ENCODE measurements around the gene PAMR1.
"Not testable (repeated sequence)": the region's sequence is repeated elsewhere in the genome, so short reads cannot be mapped to it uniquely, and the experiment has no call there.

Gene PAMR1

GRCh38 chr11:35548925-35549561 lies 23.6 kb upstream of the PAMR1 start:
- Histone ChIP-seq H4K8ac (ENCODE audit: low read length) (no peak overlapping the region), H3K27me3 (ENCODE audit: control insufficient read depth in 1 of 2, insufficient read depth in 1 of 2, low read length in 2 of 2) (no peaks in the 10 kb centered on the region), H2BK5ac (ENCODE audit: low read depth, low read length, poor library complexity, severe bottlenecking) (no peak overlapping the region), H3K14ac (ENCODE audit: low read length in 2 of 2) (no peak overlapping the region), H2BK120ac (ENCODE audit: low read depth, low read length) (no peak overlapping the region), H3K4me3 (ENCODE audit: insufficient read depth in 1 of 2, low read depth in 1 of 2, low read length in 2 of 2) (peak overlapping the region in 1 of 2 experiments; percentile 3), H3K4me1 (ENCODE audit: control insufficient read depth, insufficient read depth, low read depth, low read length) (peaks cover 6% of the 10 kb centered on the region), H3K36me3 (ENCODE audit: control insufficient read depth in 1 of 2, insufficient read depth in 2 of 2, low read depth in 1 of 2, low read length in 2 of 2) (no peaks in the 10 kb centered on the region), H3K4ac (ENCODE audit: low read depth in 1 of 2, low read length in 2 of 2) (no peak overlapping the region), H2AK5ac (ENCODE audit: low read length, severe bottlenecking) (peak overlapping the region; percentile 87), H3K18ac (ENCODE audit: low read depth in 1 of 2, low read length in 2 of 2) (peak overlapping the region in 1 of 2 experiments; percentile 40), H3K27ac (ENCODE audit: low read length, poor library complexity, severe bottlenecking) (no peak overlapping the region), H2AFZ (ENCODE audit: low read depth, low read length) (no peak overlapping the region), H3K79me1 (replicated peaks; ENCODE audit: low read length, poor library complexity, severe bottlenecking) (no peaks in the 10 kb centered on the region), H2BK12ac (ENCODE audit: low read length in 2 of 2) (no peak overlapping the region), H3K9ac (ENCODE audit: low read length) (peak overlapping the region; percentile 67), H3K9me3 (ENCODE audit: control insufficient read depth, low read length) (no peaks in the 10 kb centered on the region), H3K23ac (ENCODE audit: low read length in 2 of 2) (no peak overlapping the region), H3K4me2 (ENCODE audit: low read length, poor library complexity, severe bottlenecking) (no peak overlapping the region), H4K91ac (ENCODE audit: low read length) (no peak overlapping the region), H2BK15ac (ENCODE audit: low read depth, poor library complexity, severe bottlenecking) (no peak overlapping the region)
- WGBS: 57% methylated on average over 4 of the region's 4 CpGs
- peak; percentile 59 for DNase-seq

GRCh38 chr11:35547995-35548394 lies 22.6 kb upstream of the PAMR1 start:
- 100% methylated on average over 2 of the region's 4 CpGs for WGBS
- H3K23ac ChIP-seq (ENCODE audit: low read length in 2 of 2); H2AFZ ChIP-seq (ENCODE audit: low read depth, low read length); H3K4ac ChIP-seq (ENCODE audit: low read depth in 1 of 2, low read length in 2 of 2); H3K36me3 ChIP-seq (ENCODE audit: control insufficient read depth in 1 of 2, insufficient read depth in 2 of 2, low read depth in 1 of 2, low read length in 2 of 2); H3K4me2 ChIP-seq (ENCODE audit: low read length, poor library complexity, severe bottlenecking); H2AK5ac ChIP-seq (ENCODE audit: low read length, severe bottlenecking); H3K9me3 ChIP-seq (ENCODE audit: control insufficient read depth, low read length); H3K79me1 ChIP-seq (replicated peaks; ENCODE audit: low read length, poor library complexity, severe bottlenecking); H4K91ac ChIP-seq (ENCODE audit: low read length); H3K18ac ChIP-seq (ENCODE audit: low read depth in 1 of 2, low read length in 2 of 2); H4K8ac ChIP-seq (ENCODE audit: low read length); H3K27me3 ChIP-seq (ENCODE audit: control insufficient read depth in 1 of 2, insufficient read depth in 1 of 2, low read length in 2 of 2); H2BK120ac ChIP-seq (ENCODE audit: low read depth, low read length); H3K14ac ChIP-seq (ENCODE audit: low read length in 2 of 2); H2BK12ac ChIP-seq (ENCODE audit: low read length in 2 of 2); H3K9ac ChIP-seq (ENCODE audit: low read length); DNase-seq; H3K4me1 ChIP-seq (ENCODE audit: control insufficient read depth, insufficient read depth, low read depth, low read length); H3K4me3 ChIP-seq (ENCODE audit: insufficient read depth in 1 of 2, low read depth in 1 of 2, low read length in 2 of 2); H3K27ac ChIP-seq (ENCODE audit: low read length, poor library complexity, severe bottlenecking); H2BK15ac ChIP-seq (ENCODE audit: low read depth, poor library complexity, severe bottlenecking); H2BK5ac ChIP-seq (ENCODE audit: low read depth, low read length, poor library complexity, severe bottlenecking): not testable (repeated sequence)

GRCh38 chr11:35546317-35546716 lies 20.9 kb upstream of the PAMR1 start:
- no peaks in the 10 kb centered on the region for H3K27me3 ChIP-seq (ENCODE audit: control insufficient read depth in 1 of 2, insufficient read depth in 1 of 2, low read length in 2 of 2)
- no peak overlapping the region for H4K8ac ChIP-seq (ENCODE audit: low read length)
- no peak overlapping the region for H3K18ac ChIP-seq (ENCODE audit: low read depth in 1 of 2, low read length in 2 of 2)
- no peaks in the 10 kb centered on the region for H3K79me1 ChIP-seq (replicated peaks; ENCODE audit: low read length, poor library complexity, severe bottlenecking)
- peaks cover 4% of the 10 kb centered on the region for H3K4me1 ChIP-seq (ENCODE audit: control insufficient read depth, insufficient read depth, low read depth, low read length)
- H3K23ac ChIP-seq (ENCODE audit: low read length in 2 of 2): no peak overlapping the region
- no peaks in the 10 kb centered on the region for H3K9me3 ChIP-seq (ENCODE audit: control insufficient read depth, low read length)
- peak overlapping the region; percentile 46 for H2BK15ac ChIP-seq (ENCODE audit: low read depth, poor library complexity, severe bottlenecking)
- no peak overlapping the region for H2BK5ac ChIP-seq (ENCODE audit: low read depth, low read length, poor library complexity, severe bottlenecking)
- no peaks in the 10 kb centered on the region for H3K36me3 ChIP-seq (ENCODE audit: control insufficient read depth in 1 of 2, insufficient read depth in 2 of 2, low read depth in 1 of 2, low read length in 2 of 2)
- H3K9ac ChIP-seq (ENCODE audit: low read length): no peak overlapping the region
- no peak overlapping the region for H4K91ac ChIP-seq (ENCODE audit: low read length)
- WGBS: 100% methylated on average over 1 of the region's 3 CpGs
- peak overlapping the region in 1 of 2 experiments; percentile 42 for H2BK12ac ChIP-seq (ENCODE audit: low read length in 2 of 2)
- H2AK5ac ChIP-seq (ENCODE audit: low read length, severe bottlenecking): no peak overlapping the region
- no peak overlapping the region for H2AFZ ChIP-seq (ENCODE audit: low read depth, low read length)
- H3K4me3 ChIP-seq (ENCODE audit: insufficient read depth in 1 of 2, low read depth in 1 of 2, low read length in 2 of 2): no peak overlapping the region
- H3K4ac ChIP-seq (ENCODE audit: low read depth in 1 of 2, low read length in 2 of 2): no peak overlapping the region
- H3K4me2 ChIP-seq (ENCODE audit: low read length, poor library complexity, severe bottlenecking): no peak overlapping the region
- DNase-seq: no peak
- no peak overlapping the region for H3K27ac ChIP-seq (ENCODE audit: low read length, poor library complexity, severe bottlenecking)
- no peak overlapping the region for H2BK120ac ChIP-seq (ENCODE audit: low read depth, low read length)
- peak overlapping the region in 1 of 2 experiments; percentile 8 for H3K14ac ChIP-seq (ENCODE audit: low read length in 2 of 2)

- H2BK15ac ChIP-seq (ENCODE audit: low read depth, poor library complexity, severe bottlenecking): no peak overlapping the region
- H3K27me3 ChIP-seq (ENCODE audit: control insufficient read depth in 1 of 2, insufficient read depth in 1 of 2, low read length in 2 of 2): no peaks in the 10 kb centered on the region
- H3K9ac ChIP-seq (ENCODE audit: low read length): no peak overlapping the region
- H3K4me3 ChIP-seq (ENCODE audit: insufficient read depth in 1 of 2, low read depth in 1 of 2, low read length in 2 of 2): no peak overlapping the region
- no peak overlapping the region for H3K23ac ChIP-seq (ENCODE audit: low read length in 2 of 2)
- H2AK5ac ChIP-seq (ENCODE audit: low read length, severe bottlenecking): no peak overlapping the region
- no peaks in the 10 kb centered on the region for H3K79me1 ChIP-seq (replicated peaks; ENCODE audit: low read length, poor library complexity, severe bottlenecking)
- no peak overlapping the region for H3K4ac ChIP-seq (ENCODE audit: low read depth in 1 of 2, low read length in 2 of 2)
- no peak overlapping the region for H2BK120ac ChIP-seq (ENCODE audit: low read depth, low read length)
- H3K18ac ChIP-seq (ENCODE audit: low read depth in 1 of 2, low read length in 2 of 2): no peak overlapping the region
- no peak overlapping the region for H4K91ac ChIP-seq (ENCODE audit: low read length)
- H3K9me3 ChIP-seq (ENCODE audit: control insufficient read depth, low read length): no peaks in the 10 kb centered on the region
- H3K14ac ChIP-seq (ENCODE audit: low read length in 2 of 2): no peak overlapping the region
- H3K36me3 ChIP-seq (ENCODE audit: control insufficient read depth in 1 of 2, insufficient read depth in 2 of 2, low read depth in 1 of 2, low read length in 2 of 2): no peaks in the 10 kb centered on the region
- H2BK5ac ChIP-seq (ENCODE audit: low read depth, low read length, poor library complexity, severe bottlenecking): no peak overlapping the region
- H3K4me2 ChIP-seq (ENCODE audit: low read length, poor library complexity, severe bottlenecking): no peak overlapping the region
- H3K4me1 ChIP-seq (ENCODE audit: control insufficient read depth, insufficient read depth, low read depth, low read length): peaks cover 3% of the 10 kb centered on the region
- WGBS: 98% methylated on average over 6 of the region's 9 CpGs
- H2BK12ac ChIP-seq (ENCODE audit: low read length in 2 of 2): no peak overlapping the region
- H2AFZ ChIP-seq (ENCODE audit: low read depth, low read length): no peak overlapping the region
- no peak overlapping the region for H3K27ac ChIP-seq (ENCODE audit: low read length, poor library complexity, severe bottlenecking)
- no peak for DNase-seq
- H4K8ac ChIP-seq (ENCODE audit: low read length): no peak overlapping the region
These were observed 20.1 kb upstream of the PAMR1 start for GRCh38 chr11:35545391-35546003.

All from mesenchymal stem cell (in vitro differentiated cells and primary cell).